ENCODE measurements around the gene ALAD. TPM values are rescaled to one million over a fixed set of nuclear protein-coding genes. Genes with fewer than 3 reads are reported as not detected.

ALAD gene
- total and polyA plus RNA-seq, 9 of the 15 experiments (the other 6 are each of a cell fraction or from before 2014, with no cell fraction given): 1.3 to 12.7 (median 6.8) TPM

DNA sequence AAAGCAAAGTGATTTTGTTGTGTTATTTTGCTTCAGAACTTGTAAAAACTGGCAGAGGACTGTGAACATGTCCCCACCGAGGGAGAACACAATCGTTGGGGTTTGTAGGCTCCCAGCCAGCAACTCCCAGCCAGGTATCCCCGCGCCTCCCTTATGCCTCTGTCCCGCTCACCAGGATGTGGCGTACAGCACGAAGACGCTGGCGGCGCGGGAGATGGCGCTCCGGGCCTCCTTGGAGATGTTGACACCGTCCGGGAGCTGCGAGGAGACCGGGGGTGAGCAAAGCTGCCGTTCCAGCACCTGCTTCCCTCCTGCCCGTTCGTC, 8.8 kb upstream of the ALAD start (continued):
- TF ChIP-seq, protein P1, sequence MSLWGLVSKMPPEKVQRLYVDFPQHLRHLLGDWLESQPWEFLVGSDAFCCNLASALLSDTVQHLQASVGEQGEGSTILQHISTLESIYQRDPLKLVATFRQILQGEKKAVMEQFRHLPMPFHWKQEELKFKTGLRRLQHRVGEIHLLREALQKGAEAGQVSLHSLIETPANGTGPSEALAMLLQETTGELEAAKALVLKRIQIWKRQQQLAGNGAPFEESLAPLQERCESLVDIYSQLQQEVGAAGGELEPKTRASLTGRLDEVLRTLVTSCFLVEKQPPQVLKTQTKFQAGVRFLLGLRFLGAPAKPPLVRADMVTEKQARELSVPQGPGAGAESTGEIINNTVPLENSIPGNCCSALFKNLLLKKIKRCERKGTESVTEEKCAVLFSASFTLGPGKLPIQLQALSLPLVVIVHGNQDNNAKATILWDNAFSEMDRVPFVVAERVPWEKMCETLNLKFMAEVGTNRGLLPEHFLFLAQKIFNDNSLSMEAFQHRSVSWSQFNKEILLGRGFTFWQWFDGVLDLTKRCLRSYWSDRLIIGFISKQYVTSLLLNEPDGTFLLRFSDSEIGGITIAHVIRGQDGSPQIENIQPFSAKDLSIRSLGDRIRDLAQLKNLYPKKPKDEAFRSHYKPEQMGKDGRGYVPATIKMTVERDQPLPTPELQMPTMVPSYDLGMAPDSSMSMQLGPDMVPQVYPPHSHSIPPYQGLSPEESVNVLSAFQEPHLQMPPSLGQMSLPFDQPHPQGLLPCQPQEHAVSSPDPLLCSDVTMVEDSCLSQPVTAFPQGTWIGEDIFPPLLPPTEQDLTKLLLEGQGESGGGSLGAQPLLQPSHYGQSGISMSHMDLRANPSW (CRISPR knock-in tag; IDR thresholded peaks at IDR 0.05): no peak
- no peak for TF ChIP-seq U2AF1 (optimal IDR thresholded peaks at IDR 0.05; ENCODE audit: low read depth, low read length)
- no peak for TF ChIP-seq HDAC6 (IDR thresholded peaks at IDR 0.05; ENCODE audit: low read depth, low read length)
- TF ChIP-seq KAT8 (IDR thresholded peaks at IDR 0.05; ENCODE audit: low read depth): no peak
- no peak for TF ChIP-seq SIN3A (IDR thresholded peaks at IDR 0.05; ENCODE audit: borderline replicate concordance in 2 of 2, control insufficient read depth in 1 of 2, low read depth in 2 of 2, low read length in 2 of 2)
- no peak for TF ChIP-seq ZNF140 (CRISPR knock-in tag; IDR thresholded peaks at IDR 0.05)
- no peak for TF ChIP-seq PRMT5 (CRISPR knock-in tag; IDR thresholded peaks at IDR 0.05)
- TF ChIP-seq MTA3 (IDR thresholded peaks at IDR 0.05; ENCODE audit: borderline replicate concordance): no peak
- TF ChIP-seq RB1 (IDR thresholded peaks at IDR 0.05; ENCODE audit: low read depth): no peak
- TF ChIP-seq, protein P2, sequence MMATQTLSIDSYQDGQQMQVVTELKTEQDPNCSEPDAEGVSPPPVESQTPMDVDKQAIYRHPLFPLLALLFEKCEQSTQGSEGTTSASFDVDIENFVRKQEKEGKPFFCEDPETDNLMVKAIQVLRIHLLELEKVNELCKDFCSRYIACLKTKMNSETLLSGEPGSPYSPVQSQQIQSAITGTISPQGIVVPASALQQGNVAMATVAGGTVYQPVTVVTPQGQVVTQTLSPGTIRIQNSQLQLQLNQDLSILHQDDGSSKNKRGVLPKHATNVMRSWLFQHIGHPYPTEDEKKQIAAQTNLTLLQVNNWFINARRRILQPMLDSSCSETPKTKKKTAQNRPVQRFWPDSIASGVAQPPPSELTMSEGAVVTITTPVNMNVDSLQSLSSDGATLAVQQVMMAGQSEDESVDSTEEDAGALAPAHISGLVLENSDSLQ (IDR thresholded peaks at IDR 0.05): no peak
- TF ChIP-seq BRF1 (IDR thresholded peaks at IDR 0.05; ENCODE audit: borderline replicate concordance, extremely low read depth, insufficient read length): no peak
- TF ChIP-seq ZC3H4 (CRISPR knock-in tag; IDR thresholded peaks at IDR 0.05; ENCODE audit: borderline replicate concordance): no peak
- TF ChIP-seq SMAD3 (CRISPR knock-in tag; conservative IDR thresholded peaks at IDR 0.05): no peak
- TF ChIP-seq FOXK1 (CRISPR knock-in tag; IDR thresholded peaks at IDR 0.05; ENCODE audit: borderline replicate concordance): peak; percentile 90
- no peak for TF ChIP-seq CHD2 (IDR thresholded peaks at IDR 0.05; ENCODE audit: low read depth, low read length)
- no peak for TF ChIP-seq CBX1 (IDR thresholded peaks at IDR 0.05; ENCODE audit: low read depth)
- TF ChIP-seq NCOA1 (IDR thresholded peaks at IDR 0.05; ENCODE audit: low read depth): no peak
- TF ChIP-seq CCNT2 (IDR thresholded peaks at IDR 0.05; ENCODE audit: borderline replicate concordance, extremely low read depth, insufficient read length, low read depth, low read length): peak; percentile 9
- TF ChIP-seq GTF2A2 (tag; IDR thresholded peaks at IDR 0.05): no peak
- TF ChIP-seq, protein P3, sequence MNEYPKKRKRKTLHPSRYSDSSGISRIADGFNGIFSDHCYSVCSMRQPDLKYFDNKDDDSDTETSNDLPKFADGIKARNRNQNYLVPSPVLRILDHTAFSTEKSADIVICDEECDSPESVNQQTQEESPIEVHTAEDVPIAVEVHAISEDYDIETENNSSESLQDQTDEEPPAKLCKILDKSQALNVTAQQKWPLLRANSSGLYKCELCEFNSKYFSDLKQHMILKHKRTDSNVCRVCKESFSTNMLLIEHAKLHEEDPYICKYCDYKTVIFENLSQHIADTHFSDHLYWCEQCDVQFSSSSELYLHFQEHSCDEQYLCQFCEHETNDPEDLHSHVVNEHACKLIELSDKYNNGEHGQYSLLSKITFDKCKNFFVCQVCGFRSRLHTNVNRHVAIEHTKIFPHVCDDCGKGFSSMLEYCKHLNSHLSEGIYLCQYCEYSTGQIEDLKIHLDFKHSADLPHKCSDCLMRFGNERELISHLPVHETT (CRISPR knock-in tag; conservative IDR thresholded peaks at IDR 0.05 in 1 of 2, IDR thresholded peaks at IDR 0.05 in 1 of 2): no peak
- TF ChIP-seq, protein P4, sequence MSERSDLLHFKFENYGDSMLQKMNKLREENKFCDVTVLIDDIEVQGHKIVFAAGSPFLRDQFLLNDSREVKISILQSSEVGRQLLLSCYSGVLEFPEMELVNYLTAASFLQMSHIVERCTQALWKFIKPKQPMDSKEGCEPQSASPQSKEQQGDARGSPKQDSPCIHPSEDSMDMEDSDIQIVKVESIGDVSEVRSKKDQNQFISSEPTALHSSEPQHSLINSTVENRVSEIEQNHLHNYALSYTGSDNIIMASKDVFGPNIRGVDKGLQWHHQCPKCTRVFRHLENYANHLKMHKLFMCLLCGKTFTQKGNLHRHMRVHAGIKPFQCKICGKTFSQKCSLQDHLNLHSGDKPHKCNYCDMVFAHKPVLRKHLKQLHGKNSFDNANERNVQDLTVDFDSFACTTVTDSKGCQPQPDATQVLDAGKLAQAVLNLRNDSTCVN (CRISPR knock-in tag; IDR thresholded peaks at IDR 0.05): no peak
- no peak for TF ChIP-seq TRIM24 (IDR thresholded peaks at IDR 0.05)
- no peak for TF ChIP-seq NFE2L1 (tag; IDR thresholded peaks at IDR 0.05; ENCODE audit: borderline replicate concordance, low read depth)
